ENCODE data around the gene CACNA1H. TPM values are rescaled to one million over a fixed set of nuclear protein-coding genes. Genes with fewer than 3 reads are reported as not detected.

Gene CACNA1H
- total and polyA plus RNA-seq, 2 donors (not counting 3 experiments of a cell fraction or from before 2014, with no cell fraction given) = 0.03 TPM; not detected in 1

DNA sequence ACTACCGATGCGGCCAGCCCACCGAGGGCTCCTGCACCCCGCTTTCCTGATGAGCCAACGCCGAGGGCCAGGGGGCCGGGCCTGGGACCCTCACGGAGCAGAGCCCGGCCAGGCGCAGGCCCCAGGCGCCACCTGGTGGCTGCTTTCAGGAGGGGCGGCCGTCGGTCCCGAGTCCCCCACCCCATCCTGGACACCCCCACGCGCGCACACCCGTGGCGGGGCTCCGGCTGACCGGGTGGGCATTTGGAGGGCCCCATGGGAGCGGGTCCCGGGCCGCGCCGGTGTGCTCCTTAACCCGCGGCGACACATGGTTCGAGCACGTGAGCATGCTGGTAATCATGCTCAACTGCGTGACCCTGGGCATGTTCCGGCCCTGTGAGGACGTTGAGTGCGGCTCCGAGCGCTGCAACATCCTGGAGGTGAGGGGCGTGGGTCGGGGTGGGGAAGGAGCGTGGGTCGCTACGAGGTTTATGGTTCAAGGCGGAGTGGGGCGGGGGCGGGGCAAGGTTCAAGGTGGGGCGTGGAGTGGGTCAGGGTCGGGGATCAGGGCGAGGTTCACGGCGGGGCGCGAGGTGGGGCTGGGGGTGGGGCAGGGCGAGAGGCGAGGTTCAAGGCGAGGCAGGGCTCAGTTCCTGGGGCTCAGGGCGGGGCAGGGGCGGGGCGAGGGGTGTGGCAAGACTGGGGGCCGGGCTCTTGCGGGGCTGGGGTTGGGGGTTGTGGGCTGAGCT is 41.9 kb downstream of the CACNA1H start:
- dilution Hi-C loops (cut with MboI; ENCODE audit: extremely low pct_ligation_motif_present, low sequenced_read_pairs) (no loop called here), intact Hi-C loops (cut with micrococcal nuclease) (loop anchor here (1.0 kb wide), 2 partner anchors 89 to 138 kb away; no protein-coding TSS in a partner anchor)
- no peak for DNase-seq (ENCODE audit: low read depth, low spot score)
- Histone ChIP-seq H3K27me3 (ENCODE audit: control insufficient read depth in 2 of 2, insufficient read depth in 2 of 2, low read length in 2 of 2) (no peaks in the 10 kb centered on the region), H3K36me3 (ENCODE audit: control insufficient read depth in 2 of 2, extremely low read depth in 1 of 2, insufficient read depth in 2 of 2, low read length in 2 of 2) (no peaks in the 10 kb centered on the region), H3K9ac (replicated peaks; ENCODE audit: extremely low read depth, insufficient read depth, low read length) (no peak overlapping the region), H3K9me1 (replicated peaks; ENCODE audit: control insufficient read depth, extremely low read depth, insufficient read depth, low read length) (no peaks in the 10 kb centered on the region), H3K9me3 (replicated peaks; ENCODE audit: control insufficient read depth, insufficient read depth, low read length) (no peaks in the 10 kb centered on the region), H3K4me1 (ENCODE audit: control insufficient read depth, extremely low read depth, insufficient read depth, low read length) (no peaks in the 10 kb centered on the region), H3K27ac (ENCODE audit: insufficient read depth, low read depth, low read length) (no peak overlapping the region), H2AFZ (ENCODE audit: low read depth, low read length) (no peak overlapping the region), H3K79me2 (ENCODE audit: control insufficient read depth, insufficient read depth, low read length) (no peaks in the 10 kb centered on the region), H3K4me3 (replicated peaks in 1 of 3; ENCODE audit: insufficient read depth in 1 of 3, low read depth in 1 of 3, low read length in 3 of 3) (no peak overlapping the region), H4K20me1 (replicated peaks; ENCODE audit: control insufficient read depth, extremely low read depth, insufficient read depth, low read length) (no peaks in the 10 kb centered on the region), H3K4me2 (ENCODE audit: insufficient read depth, low read length) (no peak overlapping the region)
- TF ChIP-seq POLR2AphosphoS5 (IDR thresholded peaks at IDR 0.05; ENCODE audit: insufficient read depth, low read depth, low read length) (no peak), EZH2 (IDR thresholded peaks at IDR 0.05; ENCODE audit: borderline replicate concordance, low read depth, low read length, severe bottlenecking) (no peak)
- TF ChIP-seq, protein P1, sequence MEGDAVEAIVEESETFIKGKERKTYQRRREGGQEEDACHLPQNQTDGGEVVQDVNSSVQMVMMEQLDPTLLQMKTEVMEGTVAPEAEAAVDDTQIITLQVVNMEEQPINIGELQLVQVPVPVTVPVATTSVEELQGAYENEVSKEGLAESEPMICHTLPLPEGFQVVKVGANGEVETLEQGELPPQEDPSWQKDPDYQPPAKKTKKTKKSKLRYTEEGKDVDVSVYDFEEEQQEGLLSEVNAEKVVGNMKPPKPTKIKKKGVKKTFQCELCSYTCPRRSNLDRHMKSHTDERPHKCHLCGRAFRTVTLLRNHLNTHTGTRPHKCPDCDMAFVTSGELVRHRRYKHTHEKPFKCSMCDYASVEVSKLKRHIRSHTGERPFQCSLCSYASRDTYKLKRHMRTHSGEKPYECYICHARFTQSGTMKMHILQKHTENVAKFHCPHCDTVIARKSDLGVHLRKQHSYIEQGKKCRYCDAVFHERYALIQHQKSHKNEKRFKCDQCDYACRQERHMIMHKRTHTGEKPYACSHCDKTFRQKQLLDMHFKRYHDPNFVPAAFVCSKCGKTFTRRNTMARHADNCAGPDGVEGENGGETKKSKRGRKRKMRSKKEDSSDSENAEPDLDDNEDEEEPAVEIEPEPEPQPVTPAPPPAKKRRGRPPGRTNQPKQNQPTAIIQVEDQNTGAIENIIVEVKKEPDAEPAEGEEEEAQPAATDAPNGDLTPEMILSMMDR (IDR thresholded peaks at IDR 0.05; ENCODE audit: extremely low read depth in 1 of 2, insufficient read depth in 1 of 2, low read depth in 1 of 2, low read length in 2 of 2) = peak; percentile 66 to 88
- no peak for FAIRE-seq
- ChIA-PET CTCF (interaction anchor here (0.6 to 1.7 kb wide), 2 partner anchors 82 to 137 kb away, joined by 3 to 7 read pairs; no protein-coding TSS in a partner anchor), POLR2A (no interaction called here)
- no TSS peak for BruUV-seq (replicated peaks)

DNA sequence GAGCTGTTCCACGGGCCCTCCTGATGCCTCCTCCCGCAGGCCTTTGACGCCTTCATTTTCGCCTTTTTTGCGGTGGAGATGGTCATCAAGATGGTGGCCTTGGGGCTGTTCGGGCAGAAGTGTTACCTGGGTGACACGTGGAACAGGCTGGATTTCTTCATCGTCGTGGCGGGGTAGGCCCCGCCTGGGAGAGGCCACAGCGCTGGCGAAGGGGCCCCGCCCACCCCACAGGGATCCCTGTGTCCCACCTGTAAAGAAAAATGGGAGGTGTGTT is 42.4 kb downstream of the CACNA1H start:
- no peaks in the 10 kb centered on the region for H3K27me3 ChIP-seq (ENCODE audit: control insufficient read depth in 2 of 2, insufficient read depth in 2 of 2, low read length in 2 of 2)
- DNase-seq (ENCODE audit: low read depth, low spot score) (no peak), FAIRE-seq (no peak)
- no peaks in the 10 kb centered on the region for H3K79me2 ChIP-seq (ENCODE audit: control insufficient read depth, insufficient read depth, low read length)
- H3K27ac ChIP-seq (ENCODE audit: insufficient read depth, low read depth, low read length) = no peak overlapping the region
- CTCF ChIA-PET = no interaction called here
- no peak overlapping the region for H3K4me3 ChIP-seq (replicated peaks in 1 of 3; ENCODE audit: insufficient read depth in 1 of 3, low read depth in 1 of 3, low read length in 3 of 3)
- H3K9ac ChIP-seq (replicated peaks; ENCODE audit: extremely low read depth, insufficient read depth, low read length) = no peak overlapping the region
- H3K9me3 ChIP-seq (replicated peaks; ENCODE audit: control insufficient read depth, insufficient read depth, low read length) = no peaks in the 10 kb centered on the region
- intact Hi-C loops (cut with micrococcal nuclease) (no loop called here), dilution Hi-C loops (cut with MboI; ENCODE audit: extremely low pct_ligation_motif_present, low sequenced_read_pairs) (no loop called here)
- TF ChIP-seq FOS (IDR thresholded peaks at IDR 0.05; ENCODE audit: borderline replicate concordance, insufficient read depth, low read length) = no peak
- TF ChIP-seq, protein P2, sequence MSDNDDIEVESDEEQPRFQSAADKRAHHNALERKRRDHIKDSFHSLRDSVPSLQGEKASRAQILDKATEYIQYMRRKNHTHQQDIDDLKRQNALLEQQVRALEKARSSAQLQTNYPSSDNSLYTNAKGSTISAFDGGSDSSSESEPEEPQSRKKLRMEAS (IDR thresholded peaks at IDR 0.05; ENCODE audit: insufficient read depth, insufficient read length) = no peak
- no peak for TF ChIP-seq MYC (IDR thresholded peaks at IDR 0.05; ENCODE audit: low read depth, low read length)
- no peak for TF ChIP-seq JUN (IDR thresholded peaks at IDR 0.05; ENCODE audit: borderline replicate concordance, insufficient read depth, insufficient read length, low read depth)
- TF ChIP-seq POLR2AphosphoS5 (IDR thresholded peaks at IDR 0.05; ENCODE audit: insufficient read depth, low read depth, low read length) = no peak
- TF ChIP-seq GATA2 (IDR thresholded peaks at IDR 0.05; ENCODE audit: insufficient read depth, insufficient read length, low read depth, low read length) = no peak
- no peak for TF ChIP-seq POLR2A (IDR thresholded peaks at IDR 0.05; ENCODE audit: low read depth, low read length)
- TF ChIP-seq, protein P1 (IDR thresholded peaks at IDR 0.05; ENCODE audit: extremely low read depth in 1 of 2, insufficient read depth in 1 of 2, low read depth in 1 of 2, low read length in 2 of 2) = no peak
- no peak for TF ChIP-seq EZH2 (IDR thresholded peaks at IDR 0.05; ENCODE audit: borderline replicate concordance, low read depth, low read length, severe bottlenecking)
- no peaks in the 10 kb centered on the region for H3K36me3 ChIP-seq (ENCODE audit: control insufficient read depth in 2 of 2, extremely low read depth in 1 of 2, insufficient read depth in 2 of 2, low read length in 2 of 2)
- POLR2A ChIA-PET = no interaction called here
- no peak overlapping the region for H2AFZ ChIP-seq (ENCODE audit: low read depth, low read length)
- H3K4me1 ChIP-seq (ENCODE audit: control insufficient read depth, extremely low read depth, insufficient read depth, low read length) = no peaks in the 10 kb centered on the region
- no peaks in the 10 kb centered on the region for H3K9me1 ChIP-seq (replicated peaks; ENCODE audit: control insufficient read depth, extremely low read depth, insufficient read depth, low read length)
- no peaks in the 10 kb centered on the region for H4K20me1 ChIP-seq (replicated peaks; ENCODE audit: control insufficient read depth, extremely low read depth, insufficient read depth, low read length)
- no peak overlapping the region for H3K4me2 ChIP-seq (ENCODE audit: insufficient read depth, low read length)
- no TSS peak for BruUV-seq (replicated peaks)

All from endothelial cell of umbilical vein (primary cell).